NCI-H524 (cell line): Measurements from ENCODE around the gene PITRM1.
"Not testable (repeated sequence)": the region's sequence is repeated elsewhere in the genome, so short reads cannot be mapped to it uniquely, and the experiment has no call there.

Source experiments
- DNase-seq, 2 experiments: peaks; one replicate each; lab custom pipeline; 2025; lab: John Stamatoyannopoulos, UW

Gene PITRM1

DNA sequence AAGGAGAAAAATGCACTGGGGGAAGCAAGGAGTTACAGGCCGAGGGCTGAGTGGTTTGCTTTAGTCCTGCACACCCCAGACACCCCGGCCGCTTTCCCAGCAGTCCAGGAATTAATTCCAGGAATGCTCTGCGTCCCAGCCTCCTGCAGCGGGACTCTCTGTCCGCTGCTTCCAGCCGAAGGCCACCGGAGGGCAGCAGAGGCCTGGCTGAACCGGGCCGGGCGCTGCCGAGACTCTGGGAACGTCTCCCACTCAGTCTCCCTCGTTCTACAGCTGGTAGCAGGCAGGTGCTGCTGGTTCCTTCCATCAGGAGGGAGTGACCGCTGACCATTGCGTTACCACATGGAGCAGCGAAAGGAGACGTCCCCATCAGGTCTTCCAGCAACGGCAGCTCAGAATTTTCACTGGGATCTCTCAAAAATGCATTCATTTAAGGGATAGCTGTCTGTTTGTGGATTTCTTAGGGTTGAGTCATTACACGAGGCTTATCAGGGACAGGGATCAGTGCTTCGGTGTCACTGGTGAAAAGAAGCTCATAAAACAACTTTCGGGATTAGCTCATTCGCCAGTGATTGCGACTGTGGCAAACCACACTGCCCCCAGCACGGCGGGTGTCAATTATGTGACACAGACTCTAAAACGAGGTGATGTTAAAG lies 24.9 kb upstream of the PITRM1 start:
- DNase-seq: peak in 1 of 2 experiments; percentile 52

DNA sequence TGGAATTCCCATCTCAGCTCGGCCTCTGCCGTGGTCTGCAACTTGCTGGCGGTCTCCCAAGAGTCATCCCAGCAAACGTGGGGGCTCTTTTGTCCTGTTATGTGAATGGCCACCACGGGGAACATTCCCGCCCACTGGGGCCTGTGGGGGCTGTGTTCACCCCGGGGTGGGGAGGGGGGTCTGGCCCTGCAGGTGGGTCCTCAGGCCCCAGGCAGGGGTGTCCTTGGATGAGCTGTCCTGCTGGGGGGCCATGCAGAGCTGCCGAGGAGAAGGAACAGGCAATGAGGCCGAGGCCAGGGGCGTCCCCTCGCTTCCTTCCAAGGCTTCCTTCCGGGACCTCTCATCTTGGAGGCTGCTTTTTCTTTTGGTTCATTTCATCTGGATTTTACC lies 24.4 kb upstream of the PITRM1 start:
- no peak for DNase-seq

DNA sequence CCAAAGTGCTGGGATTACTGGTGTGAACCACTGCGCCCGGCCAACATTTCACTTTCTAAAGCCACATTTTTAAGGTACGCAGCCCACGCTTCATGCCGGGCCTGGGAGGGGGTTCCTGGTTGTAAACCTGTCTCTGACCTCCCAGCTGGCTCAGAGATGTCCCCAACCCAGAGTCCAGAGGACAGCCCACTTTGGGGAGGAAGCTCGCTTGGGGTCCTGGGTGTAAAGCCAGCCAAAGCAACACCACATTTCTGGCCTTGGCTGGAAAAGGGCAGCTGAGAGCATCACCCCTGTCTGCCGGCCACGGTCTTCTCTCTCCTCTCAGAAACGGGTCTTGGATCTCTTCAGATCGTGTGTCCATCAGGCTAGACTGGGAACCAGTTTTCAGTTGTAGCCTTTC lies 23.9 kb upstream of the PITRM1 start:
- DNase-seq: no peak

DNA sequence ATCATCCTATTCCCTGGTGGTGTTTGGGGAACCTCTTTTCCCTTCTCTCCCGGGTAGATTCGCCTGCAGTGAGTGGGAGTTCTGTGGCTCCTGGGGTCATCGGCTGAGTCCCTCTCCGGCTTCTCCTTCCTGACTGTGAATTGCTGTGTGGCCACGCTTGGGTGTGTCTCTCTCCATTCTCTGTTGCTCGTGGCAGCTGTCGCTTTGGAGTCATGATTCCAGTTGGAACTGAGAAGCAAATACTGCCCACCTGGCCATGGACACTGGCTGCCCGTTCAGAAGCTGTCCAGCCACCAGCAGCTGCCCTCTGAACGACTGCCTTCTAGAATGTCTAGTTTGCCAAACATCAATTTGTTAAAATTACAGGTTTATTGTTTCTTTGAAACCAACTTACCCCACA lies 23.1 kb upstream of the PITRM1 start:
- no peak for DNase-seq

DNA sequence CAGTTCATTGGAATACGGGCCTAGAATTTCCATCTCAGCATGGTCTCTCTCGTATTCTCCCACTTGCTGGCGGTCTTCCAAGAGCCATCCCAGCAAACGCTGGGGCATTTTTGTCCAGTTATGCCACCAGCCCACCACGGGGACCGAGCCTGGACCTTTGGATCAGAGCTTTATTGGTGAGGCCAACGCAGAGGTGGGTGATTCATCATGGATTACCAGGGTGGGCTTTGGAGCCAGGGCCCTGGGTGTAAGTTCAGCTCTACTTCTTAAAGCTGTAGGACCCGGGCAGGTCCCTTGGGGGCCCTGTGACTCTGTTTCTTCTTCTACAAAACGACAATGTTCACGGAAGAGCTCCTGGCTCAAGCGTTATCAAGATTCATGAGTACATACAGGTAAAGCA lies 22.7 kb upstream of the PITRM1 start:
- DNase-seq: no peak

DNA sequence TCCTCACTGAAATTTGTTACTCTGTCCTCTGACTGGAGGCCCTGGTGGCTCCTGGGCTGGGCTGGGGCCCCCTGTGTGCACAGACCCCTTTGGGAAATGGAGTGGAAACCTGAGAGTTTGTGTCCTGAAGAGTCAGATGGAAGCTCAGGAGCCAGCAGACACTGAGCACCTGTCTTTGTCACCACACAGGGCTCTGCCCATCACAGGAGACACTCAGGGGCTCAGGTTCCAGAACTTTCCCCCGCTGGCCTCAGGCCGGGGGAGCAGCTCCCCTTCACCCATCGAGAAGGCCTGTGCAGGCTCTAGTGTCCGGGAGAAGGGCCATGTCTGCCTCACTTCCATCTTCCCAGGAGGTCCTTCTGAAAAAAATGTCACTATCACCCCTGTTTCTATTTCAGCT lies 22.3 kb upstream of the PITRM1 start:
- DNase-seq: no peak

DNA sequence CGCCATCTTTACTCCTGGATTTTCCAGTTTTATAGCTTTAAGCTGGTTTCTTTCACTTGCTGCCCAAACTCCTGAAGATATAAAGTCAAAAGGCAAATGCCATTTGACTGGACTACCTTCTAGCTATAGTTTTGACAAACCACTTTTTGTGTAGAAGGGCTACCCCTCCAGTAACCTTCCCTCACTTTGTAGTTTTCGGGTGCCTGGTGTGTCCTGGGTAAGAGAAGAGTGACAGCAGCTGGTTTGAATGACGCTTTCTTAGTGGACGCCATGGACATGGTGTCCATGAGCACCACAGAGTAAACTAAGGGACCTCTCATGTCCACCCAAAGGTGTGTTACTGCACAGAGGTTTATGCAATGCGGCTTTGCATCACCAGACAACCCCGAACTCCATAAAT lies 21.2 kb upstream of the PITRM1 start:
- no peak for DNase-seq

DNA sequence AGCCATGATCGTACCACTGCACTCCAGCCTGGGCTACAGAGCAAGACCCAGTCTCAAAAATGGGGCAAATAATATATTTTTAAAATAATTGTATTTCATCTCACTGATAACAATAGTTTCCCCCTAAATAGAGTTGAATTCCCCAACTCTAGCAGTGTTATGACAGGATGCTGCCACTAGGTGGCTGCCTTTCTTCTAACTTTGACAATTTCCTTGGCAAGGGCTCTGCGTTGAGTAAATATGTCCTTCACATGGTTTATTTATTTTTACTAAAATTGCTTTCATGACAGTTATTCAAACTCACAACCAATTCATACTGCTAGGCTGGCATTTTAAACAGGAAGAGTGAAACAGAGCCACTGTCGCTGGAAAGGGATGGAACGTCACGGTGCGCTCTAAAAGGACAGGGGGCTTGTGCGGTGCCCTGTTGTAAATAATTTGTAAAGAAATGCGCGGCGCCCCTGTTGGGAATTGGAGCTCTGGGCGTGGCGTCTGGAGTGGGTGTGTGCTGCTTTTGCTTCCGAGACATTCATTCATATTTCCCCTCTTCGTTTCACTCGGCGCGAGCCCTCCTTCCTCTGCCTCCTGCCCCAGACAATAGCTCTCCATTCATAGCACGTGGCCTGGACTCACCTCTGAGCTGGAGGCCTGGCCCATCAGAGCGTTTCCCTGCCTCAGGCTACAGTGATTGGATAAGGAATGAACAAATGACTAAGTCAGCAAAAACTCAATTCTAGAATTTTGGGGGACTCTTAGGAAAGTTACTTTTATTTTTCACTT lies 20.5 kb upstream of the PITRM1 start:
- DNase-seq: peak in 1 of 2 experiments; percentile 6

DNA sequence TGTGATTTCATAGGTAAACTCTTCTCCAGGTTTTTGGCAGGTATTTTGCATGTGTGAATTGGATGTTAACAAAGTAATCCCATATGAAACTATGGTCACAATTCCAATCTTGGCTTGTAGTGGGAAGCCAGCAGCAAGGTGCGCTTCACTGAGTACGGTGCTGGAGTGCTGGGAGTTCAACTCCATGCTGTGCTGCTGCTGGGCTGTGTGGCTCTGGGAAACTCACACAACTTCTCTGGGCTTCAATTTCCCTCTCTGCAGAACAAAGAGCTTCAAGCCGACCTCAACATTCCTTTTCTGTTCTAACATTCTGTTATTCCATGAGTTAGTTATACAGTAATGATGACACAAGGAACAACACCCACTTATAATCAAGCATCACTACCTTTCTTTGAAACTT lies 18.2 kb upstream of the PITRM1 start:
- no peak for DNase-seq

DNA sequence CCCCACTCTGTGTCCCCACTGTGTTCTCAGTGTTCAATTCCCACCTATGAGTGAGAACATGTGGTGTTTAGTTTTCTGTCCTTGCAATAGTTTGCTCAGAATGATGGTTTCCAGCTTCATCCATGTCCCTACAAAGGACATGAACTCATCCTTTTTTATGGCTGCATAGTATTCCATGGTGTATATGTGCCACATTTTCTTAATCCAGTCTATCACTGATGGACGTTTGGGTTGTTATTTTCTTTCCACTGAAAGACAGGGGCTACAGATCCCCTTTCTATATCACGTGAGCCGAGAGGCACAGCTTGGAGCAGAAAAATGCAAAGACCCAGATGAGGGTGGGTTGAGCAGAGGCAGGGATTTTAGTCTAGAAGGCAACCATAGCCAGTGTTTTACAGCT lies 14.6 kb upstream of the PITRM1 start:
- DNase-seq: not testable (repeated sequence)

DNA sequence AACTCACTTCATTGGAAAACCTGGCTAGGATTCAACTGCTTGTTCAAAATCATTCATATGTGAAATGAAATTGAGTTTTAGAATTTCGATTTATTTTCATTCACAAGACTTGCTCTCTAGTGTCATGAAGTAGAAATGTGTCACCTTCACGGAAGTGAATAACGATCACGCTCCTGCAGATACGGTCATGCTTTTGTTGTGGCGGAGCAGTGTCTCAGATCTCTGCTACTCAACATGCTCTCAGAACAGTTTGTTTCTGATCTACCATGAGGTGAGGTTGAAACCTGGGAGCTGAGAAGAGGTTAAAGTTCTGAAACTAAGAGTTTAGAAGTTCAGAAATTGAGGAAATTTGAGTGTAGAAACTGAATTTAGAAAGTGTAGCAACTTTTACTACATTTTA lies 13.8 kb upstream of the PITRM1 start:
- no peak for DNase-seq

DNA sequence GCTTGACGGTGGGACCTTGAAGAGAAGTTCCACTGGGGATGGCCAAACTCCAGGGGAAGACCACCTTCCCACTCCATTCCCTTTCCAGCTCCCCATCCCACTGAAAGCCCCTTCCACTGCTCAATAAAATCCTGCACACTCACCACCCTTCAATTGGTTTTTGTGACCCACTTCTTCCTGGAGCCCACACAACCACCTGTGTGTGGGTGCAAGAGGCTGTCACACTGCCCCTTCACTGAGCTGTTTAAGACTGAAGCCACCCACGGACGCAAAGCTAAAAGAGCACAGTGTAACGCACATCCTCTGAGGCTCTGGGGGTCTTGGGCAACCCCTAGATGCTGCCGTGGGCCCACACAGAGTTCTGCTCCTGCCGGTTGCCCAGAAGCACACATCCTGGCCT lies 12.8 kb upstream of the PITRM1 start:
- no peak for DNase-seq

DNA sequence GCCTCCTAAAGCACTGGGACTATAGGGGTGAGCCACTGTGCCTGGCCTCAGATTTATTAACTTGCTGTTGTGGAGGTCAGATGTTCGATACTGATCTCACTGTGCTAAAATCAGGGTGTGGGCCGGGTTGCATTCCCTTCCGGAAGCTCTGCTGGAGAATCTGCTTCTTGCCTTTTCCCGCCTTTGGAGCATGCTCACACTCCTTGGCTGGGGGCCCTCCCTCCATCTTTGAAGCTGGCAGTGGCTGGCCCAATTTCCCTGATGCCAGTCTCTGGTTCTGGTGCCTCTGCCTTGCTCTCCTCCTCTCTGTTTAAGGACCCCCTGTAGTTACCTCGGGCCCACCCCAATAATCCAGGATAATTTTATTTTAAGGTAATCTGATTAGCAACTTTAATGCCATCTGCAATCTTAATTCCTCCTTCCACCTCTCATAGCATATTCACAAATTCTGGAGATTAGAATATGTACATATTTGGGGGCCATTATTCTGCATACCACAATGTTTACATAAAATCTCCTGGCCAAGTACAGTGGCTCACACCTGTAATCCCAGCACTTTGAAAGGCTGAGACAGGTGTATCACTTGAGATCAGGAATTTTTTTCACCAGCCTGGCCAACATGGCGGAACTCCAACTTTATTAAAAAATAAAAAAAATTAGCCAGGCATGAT lies 7.9 kb upstream of the PITRM1 start:
- no peak for DNase-seq

DNA sequence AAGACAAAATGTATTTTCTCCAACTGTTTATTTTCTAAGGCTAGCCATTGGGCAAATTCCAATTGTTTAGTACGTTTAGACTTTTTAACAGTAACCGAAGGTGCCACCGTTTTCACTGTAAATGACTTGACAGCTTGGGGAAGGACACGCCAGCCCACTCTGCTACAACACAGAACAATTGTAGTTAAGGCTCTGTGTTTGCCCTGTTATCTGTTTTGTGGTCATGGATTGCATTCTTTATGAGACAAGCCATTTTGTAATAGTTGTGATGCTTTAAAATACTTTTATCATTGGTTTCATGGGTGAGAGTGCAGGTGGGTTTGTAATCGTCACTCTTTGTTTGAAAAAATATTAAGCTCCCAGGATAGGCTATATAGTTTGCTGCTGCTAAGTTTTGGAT lies 6.6 kb upstream of the PITRM1 start:
- DNase-seq: no peak

DNA sequence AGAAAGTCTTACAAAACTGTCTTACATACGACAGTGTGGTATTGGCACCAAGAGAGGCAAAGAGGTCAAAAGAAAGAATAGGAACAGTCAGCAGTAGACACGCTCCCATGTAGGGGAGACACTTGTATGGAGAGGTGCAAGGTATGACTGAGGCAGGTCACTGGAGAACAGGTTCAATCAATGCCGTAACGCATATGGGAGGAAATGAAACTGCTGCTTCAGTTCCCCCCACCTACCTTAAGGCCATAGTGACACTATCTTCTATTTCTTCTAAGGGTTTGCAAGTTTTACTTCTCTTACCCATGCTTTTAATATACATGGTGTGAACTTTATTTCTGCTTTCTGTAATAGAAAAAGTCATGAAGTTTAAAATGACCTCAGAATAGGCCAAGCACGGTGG lies 5.5 kb upstream of the PITRM1 start:
- DNase-seq: no peak

DNA sequence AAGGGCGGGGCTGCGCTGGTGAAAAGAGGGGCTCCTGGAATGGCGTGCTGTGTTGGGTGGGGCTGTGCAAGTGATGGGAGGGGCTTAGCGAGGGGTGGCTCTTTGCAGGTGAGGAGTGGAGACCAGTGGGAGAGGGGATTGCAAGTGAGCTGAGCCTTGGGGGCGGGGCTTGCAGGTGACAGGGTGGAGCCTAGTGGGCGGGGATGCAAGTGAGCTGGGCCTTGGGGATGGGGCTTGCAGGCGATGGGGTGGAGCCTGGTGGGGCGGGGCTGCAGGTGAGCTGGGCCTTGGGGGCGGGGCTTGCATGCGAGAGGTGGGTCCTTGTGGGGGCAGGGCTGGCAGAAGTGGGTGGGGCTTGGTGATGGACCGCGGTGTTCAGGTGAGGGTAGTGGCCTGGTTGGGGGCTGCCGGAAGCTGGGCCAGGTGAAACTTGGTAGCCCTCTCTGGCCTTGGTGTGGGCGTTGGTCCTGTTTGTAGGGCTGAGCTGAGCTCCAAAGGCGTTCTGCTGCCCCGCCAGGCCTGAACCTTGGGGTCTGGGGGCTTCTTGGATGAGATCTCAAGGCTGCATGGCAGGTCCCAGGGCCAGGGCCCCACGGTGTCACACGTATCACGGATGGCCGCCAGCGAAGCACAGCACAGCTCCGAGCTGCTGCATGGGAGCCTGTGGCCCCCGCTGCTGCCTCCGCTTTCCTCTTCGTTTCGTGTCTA lies 743 bp upstream of the PITRM1 start:
- no peak for DNase-seq

DNA sequence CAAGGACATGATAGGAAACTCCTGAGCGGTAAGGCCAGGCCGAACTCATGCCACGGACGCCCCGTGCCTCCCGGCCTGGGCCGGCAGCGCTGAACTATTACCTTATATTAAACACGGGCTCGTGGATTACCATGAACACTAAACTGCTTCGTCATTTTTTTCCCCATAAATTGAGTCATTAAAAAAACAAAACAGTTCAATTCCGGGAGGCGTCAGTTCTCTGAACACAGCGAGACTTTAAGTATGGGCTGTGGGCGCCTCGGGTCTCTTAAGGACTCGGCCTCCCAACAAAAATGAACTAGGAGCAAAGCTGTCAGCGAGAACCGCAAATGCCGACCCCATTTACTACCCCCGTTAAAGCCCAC lies 519 bp downstream of the PITRM1 start:
- DNase-seq: peak in 1 of 2 experiments; percentile 8

DNA sequence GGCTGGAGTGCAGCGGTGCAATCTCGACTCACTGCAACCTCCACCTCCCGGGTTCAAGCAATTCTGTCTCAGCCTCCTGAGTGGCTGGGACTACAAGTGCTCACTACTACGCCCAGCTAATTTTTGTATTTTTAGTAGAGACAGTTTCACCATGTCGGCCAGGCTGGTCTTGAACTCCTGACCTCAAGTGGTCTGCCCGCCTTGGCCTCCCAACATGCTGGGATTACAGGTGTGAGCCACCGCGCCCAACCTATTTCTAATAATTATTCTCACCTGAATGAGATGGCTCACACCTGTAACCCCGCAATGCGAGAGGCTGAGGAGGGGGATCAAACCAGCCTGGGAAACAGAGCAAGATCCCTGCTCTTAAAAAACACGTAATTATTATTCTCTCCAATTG lies 1.1 kb downstream of the PITRM1 start:
- not testable (repeated sequence) for DNase-seq

DNA sequence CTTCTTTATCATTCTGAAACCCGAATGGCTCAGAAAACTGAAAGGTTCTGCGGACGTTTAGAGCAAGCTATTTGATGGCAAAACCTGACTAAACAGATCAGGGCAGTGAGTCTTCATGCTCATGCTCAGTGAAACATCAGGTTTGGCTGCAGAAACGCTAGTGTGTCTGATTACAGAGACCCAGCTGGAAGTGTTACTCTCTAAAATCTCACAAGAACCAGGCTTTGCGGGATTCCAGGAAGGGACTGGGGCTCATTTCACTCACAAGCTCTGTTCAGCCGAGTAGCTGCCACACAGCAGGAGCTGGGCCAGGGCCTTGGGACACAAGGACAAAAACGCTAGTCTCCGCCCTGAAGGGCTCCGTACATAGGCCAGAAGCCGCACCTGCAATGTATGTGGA lies 2.9 kb downstream of the PITRM1 start:
- DNase-seq: no peak

DNA sequence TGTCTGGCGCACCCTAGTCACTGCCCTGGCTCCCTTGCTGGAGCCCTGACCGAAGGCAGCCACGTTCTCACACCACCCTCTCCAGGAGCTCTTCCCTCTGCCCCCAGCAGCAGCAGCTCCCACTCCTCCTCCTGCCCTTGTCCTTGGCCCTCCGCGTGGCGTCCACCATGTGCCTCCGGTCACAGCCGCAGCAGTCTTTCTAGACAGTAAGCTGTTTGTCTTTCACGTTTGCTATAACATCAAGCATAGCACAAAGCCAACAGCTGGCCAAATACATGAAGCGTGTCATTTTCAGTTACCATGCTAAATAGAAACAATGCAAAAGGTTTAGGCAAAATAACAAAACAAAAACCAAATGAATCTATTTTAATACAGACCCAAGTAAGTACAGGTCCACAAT lies 3.3 kb downstream of the PITRM1 start:
- no peak for DNase-seq

DNA sequence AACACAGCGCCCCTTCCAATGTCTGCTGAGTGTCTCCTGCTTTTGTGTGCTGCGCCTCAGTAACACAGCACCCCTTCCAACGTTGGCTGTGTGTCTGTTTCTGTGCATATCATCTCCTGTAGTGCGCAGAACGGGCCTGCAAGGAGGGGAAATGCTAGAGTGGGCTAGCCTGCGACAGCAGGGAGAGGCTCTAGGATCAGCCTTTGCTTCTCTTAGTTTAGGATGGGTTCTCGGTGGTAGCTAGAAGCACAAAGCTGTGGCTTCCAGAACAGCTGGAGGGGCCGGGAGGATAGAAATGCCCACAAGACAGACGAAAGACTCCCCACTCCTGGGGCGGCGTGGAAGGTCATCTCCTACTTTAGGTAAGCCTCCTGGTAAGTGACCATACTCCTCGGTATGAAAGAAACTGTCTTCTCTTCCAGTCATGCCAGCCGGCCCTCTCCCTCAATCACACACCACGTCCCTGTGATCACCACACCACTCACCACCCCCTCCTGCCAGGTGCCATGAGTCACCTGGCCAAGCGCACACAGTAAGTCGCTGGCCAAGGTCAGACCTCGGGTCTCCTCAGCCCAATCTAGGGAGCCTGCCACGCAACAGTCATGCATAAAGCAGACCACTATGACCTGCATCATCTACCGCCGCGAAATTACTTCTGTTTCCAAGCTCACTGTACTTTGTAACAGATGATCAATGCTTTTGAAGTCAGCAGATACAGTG lies 4.8 kb downstream of the PITRM1 start:
- no peak for DNase-seq
